Tibial nerve (tissue), 4 donors: ENCODE data around the gene MRM1.

Experiments used
- EP300 ChIP-seq, 2 donors: sonication (generic); formaldehyde crosslinking; IDR thresholded peaks; one replicate each; pipeline ENCODE4 v1.6.1; 2017; ENCODE audit warnings: antibody characterized with exemption in 2 of 2, mild to moderate bottlenecking in 1 of 2
- POLR2A ChIP-seq, 2 donors: fragments of 450-650 bp; IDR thresholded peaks; one replicate each; pipeline ENCODE4 v1.6.1; 2017; ENCODE audit warnings: antibody characterized with exemption in 2 of 2, mild to moderate bottlenecking in 2 of 2, moderate library complexity in 2 of 2
- TF ChIP-seq, protein P1 (sequence below), 5 experiments: fragments of 200-600 bp in 3 of 5; fragments of 450-650 bp in 2 of 5; sonication (generic) in 3 of 5; IDR thresholded peaks; one replicate each; pipeline ENCODE4 v1.5.1; 2016 to 2019; ENCODE audit warnings: antibody characterized with exemption in 5 of 5, mild to moderate bottlenecking in 3 of 5, moderate library complexity in 2 of 5

DNA sequence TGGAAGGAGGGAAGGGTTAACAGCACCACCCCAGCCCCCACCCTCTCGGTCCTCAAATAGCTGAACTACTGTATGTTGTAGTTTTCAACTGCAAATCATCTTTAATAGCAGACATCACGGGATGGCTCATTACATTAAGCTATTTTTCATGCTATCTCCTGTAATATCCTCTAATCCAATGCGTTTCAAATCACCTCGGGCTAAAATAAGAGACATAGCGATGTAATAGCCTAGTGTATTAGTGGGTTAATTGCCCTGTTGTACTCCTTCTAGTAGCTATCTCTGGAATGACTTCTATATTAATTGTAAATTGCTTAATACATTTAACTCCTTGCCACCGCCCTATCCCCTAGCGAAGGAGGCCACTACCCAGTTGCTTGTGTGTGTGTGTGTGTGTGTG is 54.3 kb downstream of the MRM1 start:
- TF ChIP-seq, protein P1, sequence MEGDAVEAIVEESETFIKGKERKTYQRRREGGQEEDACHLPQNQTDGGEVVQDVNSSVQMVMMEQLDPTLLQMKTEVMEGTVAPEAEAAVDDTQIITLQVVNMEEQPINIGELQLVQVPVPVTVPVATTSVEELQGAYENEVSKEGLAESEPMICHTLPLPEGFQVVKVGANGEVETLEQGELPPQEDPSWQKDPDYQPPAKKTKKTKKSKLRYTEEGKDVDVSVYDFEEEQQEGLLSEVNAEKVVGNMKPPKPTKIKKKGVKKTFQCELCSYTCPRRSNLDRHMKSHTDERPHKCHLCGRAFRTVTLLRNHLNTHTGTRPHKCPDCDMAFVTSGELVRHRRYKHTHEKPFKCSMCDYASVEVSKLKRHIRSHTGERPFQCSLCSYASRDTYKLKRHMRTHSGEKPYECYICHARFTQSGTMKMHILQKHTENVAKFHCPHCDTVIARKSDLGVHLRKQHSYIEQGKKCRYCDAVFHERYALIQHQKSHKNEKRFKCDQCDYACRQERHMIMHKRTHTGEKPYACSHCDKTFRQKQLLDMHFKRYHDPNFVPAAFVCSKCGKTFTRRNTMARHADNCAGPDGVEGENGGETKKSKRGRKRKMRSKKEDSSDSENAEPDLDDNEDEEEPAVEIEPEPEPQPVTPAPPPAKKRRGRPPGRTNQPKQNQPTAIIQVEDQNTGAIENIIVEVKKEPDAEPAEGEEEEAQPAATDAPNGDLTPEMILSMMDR (IDR thresholded peaks at IDR 0.05) = no peak
- TF ChIP-seq POLR2A (IDR thresholded peaks at IDR 0.05) (no peak), EP300 (IDR thresholded peaks at IDR 0.05) (no peak)
